IPS DF 19.7 (cell line): ENCODE data around the gene VASH2.
"Not testable (repeated sequence)": the region's sequence is repeated elsewhere in the genome, so short reads cannot be mapped to it uniquely, and the experiment has no call there.

Experiments
- DNase-seq: peaks from one replicate; pipeline ENCODE4 v3.0.0-alpha.2; 2013; ENCODE audit warnings: low read depth, low spot score

Gene VASH2

DNA sequence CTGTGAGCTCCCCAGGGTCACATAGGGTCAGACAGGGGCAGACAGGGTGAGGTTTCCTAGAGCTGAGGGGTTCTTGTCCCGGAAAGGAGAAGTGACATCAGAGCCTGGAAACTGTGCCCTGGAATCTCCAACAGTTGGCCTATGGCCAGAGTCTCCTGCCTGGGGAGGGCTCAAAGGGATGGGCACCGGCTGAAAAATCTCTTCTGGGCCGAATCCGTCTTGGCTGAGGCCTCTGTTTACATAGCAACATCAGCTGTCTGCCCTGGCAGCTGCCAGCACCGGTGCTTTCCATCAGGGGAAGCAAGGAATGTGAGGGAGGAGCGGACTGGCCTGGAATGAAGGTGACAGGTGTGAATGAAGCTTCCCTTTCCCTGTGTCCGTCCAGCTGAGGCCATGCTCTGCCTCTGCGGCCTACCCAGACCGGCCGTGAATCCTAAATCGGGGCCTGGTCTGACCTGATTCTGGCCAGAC is 30.7 kb downstream of the VASH2 start:
- no peak for DNase-seq

DNA sequence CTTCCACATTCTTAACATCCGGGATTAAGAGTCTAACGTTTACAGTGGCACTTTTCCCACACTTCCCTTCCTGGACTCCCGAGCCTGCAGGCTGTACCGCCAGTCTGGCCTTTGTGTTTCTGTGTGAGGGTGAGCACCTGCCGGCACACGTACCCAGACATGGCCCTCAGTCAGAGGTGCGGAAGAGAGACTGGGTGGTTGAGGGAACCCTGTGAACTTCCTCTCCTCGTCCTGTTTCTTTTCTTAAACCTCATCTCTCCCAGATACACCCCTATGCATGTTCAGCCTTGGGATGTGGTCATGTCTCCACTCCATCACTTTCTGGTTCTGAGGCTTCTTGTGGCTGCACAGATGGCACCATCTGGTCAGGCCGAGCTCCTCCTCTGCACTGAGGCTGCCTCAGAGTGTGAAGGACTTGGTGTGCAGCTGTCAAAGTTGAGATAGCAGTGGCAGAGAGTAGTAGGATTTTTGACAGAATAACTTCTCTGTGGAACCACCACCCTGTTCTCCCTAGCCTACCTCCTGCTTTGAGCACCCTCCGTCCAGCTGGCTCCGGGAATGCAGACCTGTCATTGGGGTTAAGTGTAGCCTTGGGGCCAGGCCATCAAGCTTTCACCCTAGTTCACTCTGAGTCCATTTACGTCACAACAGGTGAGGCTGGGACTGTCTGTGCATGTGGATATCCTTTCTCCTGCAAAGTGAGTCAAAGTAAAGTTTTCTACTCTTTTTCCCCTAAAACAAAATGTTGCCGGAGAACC is 31.4 kb downstream of the VASH2 start:
- DNase-seq: no peak

DNA sequence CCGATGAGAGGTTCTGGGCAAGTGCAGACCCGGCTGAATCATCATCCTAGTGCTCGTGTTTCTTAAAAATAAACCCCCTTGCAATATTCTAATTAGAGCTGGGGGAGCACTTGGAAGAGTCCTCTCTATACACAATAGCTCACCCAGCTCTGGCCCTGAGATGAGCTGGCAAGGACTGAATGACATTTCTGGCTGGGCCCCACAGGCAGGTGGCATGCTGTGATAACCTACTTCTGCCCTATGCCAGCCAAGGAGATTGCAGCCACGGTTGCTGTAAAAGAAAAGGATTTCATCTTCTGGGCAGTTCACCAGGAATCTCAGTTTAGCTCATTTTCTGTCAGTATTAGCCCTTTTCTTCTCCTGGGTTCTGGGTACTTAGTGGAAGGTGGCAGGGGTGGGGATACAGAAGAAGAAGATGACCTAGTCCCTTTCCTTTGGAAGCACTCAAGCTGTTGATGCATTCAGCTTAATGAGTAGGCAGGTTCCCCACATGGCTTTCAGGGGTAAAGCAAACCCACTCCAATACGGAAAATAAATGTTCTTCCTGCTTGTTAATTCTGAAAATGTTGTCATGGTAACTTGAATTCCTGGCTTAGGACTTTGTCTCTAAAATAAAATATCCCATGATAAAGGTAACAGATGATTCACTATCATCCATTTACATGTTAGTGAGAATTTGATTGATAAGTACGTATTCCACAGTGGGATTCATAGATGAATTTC is 32.2 kb downstream of the VASH2 start:
- DNase-seq: no peak

DNA sequence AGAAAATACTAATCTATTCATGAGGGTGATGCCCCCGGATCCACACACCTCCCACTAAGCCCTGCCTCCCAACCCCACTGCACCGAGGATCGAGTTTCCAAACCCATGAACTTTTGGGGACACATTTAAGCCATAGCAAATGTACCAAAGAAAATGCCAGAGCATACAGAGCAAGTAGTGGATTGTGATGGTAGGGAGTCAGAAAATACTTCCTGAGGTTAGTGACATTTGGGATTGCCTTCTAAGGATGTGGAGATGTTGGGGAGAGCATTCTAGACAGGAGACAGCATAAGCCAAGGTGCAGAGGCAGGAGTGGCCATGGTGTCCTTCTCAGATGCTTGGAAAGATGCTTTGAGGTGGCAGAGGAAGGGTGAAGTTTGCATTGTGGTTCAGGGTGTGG is 33.1 kb downstream of the VASH2 start:
- DNase-seq: no peak

DNA sequence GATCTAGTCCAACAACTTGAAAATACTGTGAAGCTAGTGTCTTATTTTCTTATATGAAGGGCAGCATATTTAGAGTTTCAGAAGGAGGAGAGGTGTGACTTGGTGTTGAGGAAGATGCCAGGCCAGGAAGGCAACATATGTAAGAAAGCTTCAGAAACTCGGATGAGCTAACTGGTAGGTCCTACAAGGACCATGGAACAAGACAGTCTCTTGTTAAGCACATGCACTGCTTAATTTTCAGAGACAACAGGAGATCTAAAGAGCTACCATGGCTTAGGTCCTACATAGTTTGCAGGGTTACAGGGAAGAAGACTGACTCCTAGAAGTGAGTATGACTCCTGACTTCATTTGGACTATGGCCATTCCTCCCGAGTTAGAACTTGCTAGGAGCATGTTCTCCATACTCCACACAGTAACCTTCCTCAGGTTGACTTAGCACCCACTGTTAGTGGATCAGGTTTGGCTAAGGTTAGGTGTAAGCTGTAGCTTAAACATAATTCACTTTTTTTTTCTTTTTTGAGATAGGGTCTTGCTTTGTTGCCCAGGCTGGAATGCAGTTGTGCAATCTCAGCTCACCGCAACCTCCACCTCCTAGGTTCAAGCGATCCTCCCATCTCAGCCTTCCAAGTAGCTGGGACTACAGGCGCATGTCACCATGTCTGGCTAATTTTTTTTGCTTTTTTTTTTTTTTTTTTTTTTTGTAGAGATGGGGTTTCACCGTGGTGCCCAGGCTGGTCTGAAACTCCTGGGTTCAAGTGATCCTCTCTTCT is 34.4 kb downstream of the VASH2 start:
- no peak for DNase-seq

DNA sequence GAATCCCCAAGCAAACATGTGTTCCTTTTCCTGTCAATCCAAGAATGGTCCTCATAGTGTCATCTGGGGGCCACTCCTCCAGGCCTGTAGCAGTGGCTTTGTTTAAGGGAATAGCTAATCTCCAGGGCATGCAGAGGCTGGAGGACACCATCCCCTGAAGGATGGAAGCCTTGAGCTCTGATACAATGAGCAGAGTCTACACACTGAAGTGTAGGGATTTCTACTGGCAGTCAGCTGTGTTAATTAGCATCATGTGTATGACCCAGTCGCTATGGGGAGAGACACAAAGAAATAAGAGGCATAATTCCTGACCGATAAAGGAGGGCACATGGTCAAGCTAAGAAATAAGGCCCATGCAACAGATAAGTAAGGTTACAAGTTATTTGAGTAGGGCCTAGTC is 36.2 kb downstream of the VASH2 start:
- no peak for DNase-seq

DNA sequence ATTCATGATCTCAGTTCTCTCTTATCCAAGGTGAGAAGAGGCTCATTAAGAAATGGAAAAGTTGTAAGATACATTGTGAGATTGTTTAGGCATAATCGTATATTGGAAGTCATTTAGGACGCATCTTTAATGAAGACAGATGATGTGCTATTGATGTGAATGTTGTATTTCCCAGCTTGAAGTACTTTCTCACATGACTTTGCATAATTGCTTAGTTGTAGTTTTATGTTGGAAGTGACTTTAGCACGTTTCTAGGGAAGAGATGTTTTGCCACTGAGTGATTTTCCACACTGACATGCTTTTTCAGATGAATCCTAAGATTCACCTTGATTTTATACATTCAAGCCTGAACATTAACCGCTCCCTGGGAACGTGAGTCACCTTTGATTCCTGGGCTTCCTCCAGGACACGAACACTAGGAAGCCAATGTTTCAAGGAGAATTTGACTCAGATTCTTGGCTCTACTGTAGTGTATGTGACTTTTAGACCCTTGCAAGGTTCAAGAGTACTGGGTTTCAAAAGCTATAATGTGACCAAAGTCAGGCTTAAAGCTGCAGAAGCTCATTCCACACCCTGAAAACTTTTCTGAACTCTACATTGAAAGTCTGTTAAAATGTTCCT is 37.5 kb downstream of the VASH2 start:
- no peak for DNase-seq

DNA sequence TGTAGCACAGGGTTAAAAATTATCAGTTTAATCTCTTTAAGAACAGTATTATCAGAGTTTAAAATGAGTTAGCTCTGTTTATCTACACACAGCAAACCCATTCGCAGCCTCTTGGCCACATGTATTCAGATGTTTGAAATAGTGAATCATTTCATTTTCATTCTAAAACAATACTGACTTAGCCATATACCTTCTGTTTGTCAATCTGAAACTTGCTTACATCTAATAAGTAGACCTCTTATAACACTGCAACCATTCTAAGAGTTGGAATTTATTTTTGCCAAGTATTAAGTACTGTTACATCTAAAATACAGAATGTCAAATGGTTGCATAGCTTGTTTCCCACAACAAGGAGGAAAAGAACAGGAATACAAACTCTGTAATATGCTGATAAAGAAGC is 39.9 kb downstream of the VASH2 start:
- DNase-seq: no peak

DNA sequence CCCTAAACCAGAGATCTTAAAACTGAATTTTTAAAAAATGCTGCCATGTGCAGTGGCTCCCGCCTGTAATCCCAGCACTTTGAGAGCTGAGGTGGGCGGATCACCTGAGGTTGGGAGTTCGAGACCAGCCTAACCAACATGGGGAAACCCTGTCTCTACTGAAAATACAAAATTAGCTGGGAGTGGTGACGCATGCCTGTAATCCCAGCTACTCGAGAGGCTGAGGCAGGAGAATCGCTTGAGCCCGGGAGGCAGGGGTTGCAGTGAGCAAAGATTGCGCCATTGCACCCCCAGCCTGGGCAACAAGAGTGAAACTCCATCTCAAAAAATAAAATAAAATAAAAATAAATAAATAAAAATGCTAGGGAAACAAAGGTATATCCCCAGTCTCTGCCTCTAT is 43.6 kb downstream of the VASH2 start:
- DNase-seq: not testable (repeated sequence)

DNA sequence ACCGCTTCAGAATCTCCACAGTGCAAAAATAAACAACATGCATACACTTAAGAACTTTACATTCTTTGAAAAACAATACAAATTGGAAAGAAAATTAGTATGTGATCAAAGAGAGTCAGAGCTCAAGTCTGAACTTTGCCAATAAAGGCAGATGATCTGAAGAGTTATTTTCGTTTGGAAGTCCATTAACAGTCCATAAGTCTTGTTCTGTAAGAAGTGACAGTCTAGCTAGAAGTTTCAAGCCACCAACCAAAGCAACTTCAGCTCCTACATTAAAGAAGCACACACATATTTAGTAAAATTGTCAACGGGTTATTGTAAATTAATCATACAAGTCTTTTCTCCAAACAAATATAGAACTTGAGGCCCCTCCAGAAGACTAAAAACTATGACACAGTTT is 44.6 kb downstream of the VASH2 start:
- DNase-seq: no peak

DNA sequence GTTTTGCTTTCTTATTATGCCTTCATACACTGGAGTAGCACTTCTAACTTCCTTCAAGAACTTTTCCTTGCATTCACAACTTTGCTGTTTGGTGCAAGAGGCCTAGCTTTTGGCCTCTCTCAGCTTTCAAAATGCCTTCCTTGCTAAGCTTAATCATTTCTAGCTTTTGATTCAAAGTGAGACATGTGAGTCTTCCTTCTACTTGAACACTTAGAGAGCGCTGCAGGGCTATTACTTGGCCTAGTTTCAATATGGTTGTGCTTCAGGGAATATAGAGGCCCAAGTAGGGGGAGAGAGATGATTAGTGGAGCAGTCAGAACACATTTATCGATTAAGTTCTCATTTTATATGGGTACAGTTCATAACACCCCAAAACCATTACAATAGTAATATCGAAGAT is 52.9 kb downstream of the VASH2 start:
- no peak for DNase-seq

DNA sequence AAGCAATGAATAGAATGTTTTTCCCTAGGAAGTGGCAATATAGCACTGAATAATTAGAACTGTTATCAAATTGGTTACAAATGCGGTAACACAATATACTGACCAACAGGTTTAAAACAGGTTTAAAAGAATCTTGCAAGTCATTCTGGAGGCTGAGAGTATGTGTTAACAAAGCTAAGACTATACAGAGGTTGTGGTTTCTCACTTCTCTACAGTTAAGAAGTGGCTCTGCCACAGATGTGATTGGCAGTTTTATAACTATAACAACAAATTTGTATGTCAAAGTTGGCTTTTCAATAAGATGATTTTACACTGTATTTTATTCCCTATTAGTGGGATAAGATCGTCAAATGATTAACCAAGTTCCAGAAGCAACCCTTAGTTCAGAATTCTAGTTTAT is 58.2 kb downstream of the VASH2 start:
- DNase-seq: no peak

DNA sequence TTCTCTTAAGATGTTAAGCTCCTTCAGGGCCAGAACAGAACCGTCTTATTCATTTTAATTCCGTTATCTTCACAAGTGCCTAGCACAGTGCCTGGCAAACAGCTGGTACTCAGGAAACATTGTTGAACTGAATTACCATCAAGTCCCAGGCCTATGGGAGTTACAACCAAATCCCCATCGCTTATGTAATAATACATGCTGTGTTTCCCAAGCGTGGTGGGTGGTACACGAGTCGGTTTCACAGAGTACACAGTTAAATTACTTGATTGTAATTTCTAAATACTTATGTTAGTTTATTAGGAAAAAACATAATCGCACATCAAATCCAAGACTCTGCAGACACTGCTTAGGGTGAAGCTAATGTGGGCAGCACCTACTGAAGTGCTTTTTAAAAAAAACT is 64.3 kb downstream of the VASH2 start:
- no peak for DNase-seq

DNA sequence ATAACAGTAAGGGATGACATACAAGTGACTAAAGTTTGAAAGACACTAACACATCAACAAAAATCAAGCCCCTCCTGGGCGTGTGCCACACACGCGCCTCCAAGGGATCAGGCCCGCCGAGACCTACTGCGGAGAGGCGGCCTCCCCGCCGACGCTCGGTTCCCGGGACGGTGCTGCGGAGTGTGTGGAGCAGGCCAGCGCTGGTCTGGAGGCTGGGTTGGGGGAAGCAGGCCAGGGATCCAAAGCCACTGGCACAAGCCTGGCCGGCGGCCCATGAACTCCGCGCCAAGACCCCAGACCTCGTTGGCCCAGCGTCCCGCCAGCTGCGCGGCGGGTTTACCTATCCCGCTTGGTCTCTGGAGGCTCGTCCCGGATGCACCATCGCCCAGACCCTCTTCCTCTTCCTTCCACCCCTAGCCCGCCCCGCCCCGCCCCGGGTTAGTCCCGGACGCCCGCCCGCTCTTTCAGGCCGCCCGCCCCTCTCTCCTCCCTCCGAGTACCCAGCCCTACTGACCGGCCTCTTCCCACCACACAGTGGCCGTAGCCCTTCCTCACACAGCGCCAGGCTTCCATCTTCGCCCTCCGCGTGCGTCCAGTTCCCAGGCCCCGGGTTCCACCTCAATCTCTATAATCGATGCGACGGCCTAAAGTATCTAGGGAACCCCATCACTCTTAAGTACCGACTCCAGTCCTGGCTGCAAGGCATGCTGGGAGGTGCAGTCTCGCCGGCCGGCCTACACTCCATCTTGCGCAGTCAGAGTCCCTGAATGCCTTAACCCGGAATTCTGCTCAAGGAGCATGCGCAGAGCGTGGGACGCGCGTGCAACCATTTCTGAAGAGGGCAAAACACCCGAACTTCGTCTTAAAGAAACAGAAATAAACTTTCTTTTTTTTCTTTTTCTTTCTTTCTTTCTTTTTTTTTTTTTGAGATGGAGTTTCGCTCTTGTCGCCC is 65.0 kb downstream of the VASH2 start, which contains the start of gene ANGEL2:
Gene ANGEL2 (minus strand): TSS at position 769 of the 952 bp plus-strand sequence. CDS start 196 bp downstream, at position 573.
- DNase-seq: peak; percentile 95

DNA sequence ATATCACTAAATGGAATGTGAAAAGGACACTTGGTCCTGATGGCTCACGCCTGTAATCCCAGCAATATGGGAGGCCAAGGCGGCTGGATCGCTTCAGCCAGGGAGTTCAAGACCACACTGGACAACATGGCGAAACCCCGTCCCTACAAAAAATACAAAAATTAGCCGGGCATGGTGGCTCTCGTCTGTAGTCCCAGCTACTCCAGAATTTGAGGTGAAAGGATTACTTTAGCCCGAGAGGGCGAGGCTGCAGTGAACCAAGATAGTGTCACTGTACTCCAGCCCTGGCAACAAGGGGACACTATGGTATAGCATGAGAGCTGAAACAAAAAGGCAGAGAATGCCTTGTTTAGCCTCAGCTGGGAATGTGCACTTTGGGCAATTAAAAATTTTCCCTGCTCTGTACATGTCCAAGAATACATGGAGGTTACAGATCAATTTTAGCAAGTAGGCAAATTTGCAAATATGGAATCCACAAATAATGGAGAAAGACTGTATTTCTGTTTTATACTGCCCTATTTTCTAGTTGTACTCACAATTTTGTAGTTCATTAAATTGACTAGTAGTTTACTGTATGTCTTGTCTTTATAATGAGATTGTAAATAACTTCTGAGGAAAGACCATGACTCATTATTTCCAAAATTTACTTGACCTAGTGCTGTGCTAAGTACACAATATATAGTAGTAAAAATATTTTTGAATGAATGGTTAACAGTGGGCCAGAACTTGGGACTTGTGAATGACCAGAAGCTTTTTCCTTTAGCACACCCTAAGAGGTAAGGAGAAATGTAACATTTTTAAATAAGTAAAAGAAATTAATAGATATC is 67.3 kb downstream of the VASH2 start:
- DNase-seq: no peak

DNA sequence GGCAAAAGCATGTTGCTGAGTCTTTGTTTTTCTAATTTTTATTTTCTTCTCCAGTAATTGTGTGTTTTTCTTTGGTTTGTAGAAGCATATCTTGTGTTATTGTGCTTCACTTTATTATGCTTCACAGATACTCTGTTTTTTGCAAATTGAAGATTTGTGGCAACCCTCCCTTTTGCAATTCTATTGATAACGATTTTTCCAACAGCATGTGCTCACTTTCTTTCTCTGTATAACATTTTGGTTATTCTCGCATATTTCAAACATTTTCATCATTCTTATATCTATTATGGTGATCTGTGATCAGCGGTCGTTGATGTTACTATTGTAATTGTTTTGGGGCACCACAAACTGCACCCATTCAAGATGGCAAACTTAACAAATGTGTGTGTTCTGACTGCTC is 69.1 kb downstream of the VASH2 start:
- no peak for DNase-seq

DNA sequence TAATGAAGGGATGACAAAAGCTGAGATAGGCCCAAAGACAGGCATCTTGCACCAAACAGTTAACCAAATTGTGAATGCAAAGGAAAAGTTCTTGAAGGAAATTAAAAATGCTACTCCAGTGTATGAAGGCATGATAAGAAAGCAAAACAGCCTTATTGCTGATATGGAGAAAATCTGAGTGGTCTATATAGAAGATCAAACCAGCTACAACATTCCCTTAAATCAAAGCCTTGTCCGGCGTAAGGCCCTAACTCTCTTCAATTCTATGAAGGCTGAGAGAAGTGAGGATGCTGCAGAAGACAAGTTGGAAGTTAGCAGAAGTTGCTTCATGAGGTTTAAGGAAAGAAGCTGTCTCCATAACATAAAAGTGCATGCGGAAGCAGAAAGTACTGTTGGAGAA is 69.7 kb downstream of the VASH2 start:
- DNase-seq: no peak

DNA sequence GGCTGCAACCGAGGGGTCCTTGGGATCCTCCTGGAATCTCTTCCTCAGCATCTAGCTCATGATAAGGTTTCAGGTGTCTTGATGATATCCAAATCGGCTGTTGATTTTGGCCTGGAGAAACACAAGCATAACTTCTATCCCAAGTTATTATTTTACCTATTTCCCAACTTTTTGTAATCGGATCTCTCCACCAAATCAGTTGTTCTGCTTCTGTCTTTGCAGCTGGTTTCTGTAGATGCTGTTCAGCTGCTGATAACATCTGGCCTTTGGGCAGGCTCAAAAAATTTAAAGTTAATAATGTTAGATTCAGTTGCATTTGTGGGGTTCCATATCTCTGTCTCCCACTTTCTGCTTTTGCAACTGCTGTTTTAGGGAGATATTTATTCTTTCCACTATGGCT is 76.7 kb downstream of the VASH2 start:
- not testable (repeated sequence) for DNase-seq

DNA sequence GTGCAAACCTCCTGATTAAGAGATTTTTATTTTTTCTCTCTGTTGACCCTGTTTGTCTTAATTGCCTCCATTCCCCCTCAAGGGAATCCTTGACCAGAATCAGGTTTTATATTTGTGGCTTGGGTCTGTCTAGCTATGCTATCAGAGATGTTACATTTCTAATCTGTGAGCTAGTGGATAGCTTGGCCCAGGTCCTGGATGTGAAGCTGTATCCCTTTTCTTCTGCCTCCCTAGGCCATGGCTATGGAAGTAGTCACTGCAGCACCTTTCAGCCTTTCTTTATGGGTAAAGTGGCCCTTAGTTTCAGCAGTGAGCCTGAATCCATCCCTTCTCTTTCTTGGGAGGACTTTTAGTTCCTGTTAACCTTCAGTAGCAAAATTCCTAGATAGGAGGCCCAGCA is 82.3 kb downstream of the VASH2 start:
- no peak for DNase-seq

DNA sequence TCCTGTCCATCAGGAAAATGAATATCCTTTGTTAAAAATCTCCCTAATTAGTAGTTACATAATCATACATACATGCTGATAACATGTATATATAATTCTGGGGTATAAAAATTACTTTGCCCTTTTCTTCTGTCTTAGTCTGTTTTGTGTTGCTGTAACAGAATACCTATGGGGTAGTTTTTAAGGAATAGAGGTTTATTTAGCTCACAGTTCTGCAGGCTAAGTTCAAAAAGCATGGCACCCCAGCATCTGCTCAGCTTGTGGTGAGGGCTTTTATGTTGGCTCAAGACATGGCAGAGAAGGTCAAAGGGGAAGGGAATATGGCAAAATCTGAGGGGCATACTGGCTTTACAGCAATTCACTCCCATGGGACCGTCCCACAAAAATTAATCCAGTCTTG is 84.4 kb downstream of the VASH2 start:
- DNase-seq: no peak
